Calu3 (cell line): ENCODE results near the gene PNKP. TPM values are rescaled to one million over a fixed set of nuclear protein-coding genes. Genes with fewer than 3 reads are reported as not detected.

Experiments used
- BruUV-seq: library from RNA; stranded (reverse); fragments of 400-500 nt; replicated peaks from 2 replicates; lab custom pipeline; 2021; lab: Mats Ljungman, UMichigan
- CTCF ChIA-PET: fragments of 300-600 bp; sonication (Branson Sonifier 250); formaldehyde crosslinking; loops from one replicate; lab custom pipeline; 2022; ENCODE audit warnings: antibody characterized with exemption; lab: Charles Lee
- DNase-seq: peaks from one replicate; pipeline ENCODE4 v3.0.0; 2022
- H3K27ac Mint-ChIP-seq: one replicate; pipeline ENCODE4 v1.8.0; 2022; ENCODE audit warnings: mixed read lengths; ENCODE audit not compliant: unreplicated experiment
- H3K27me3 Mint-ChIP-seq: one replicate; pipeline ENCODE4 v1.8.0; 2022; ENCODE audit warnings: mixed read lengths; ENCODE audit not compliant: unreplicated experiment
- H3K36me3 Mint-ChIP-seq: one replicate; pipeline ENCODE4 v1.8.0; 2022; ENCODE audit warnings: mild to moderate bottlenecking, moderate library complexity, mixed read lengths; ENCODE audit not compliant: insufficient read depth, unreplicated experiment
- H3K4me1 Mint-ChIP-seq: one replicate; pipeline ENCODE4 v1.8.0; 2022; ENCODE audit warnings: mild to moderate bottlenecking, low read depth, mixed read lengths; ENCODE audit not compliant: unreplicated experiment
- H3K4me3 Mint-ChIP-seq: one replicate; pipeline ENCODE4 v1.8.0; 2022; ENCODE audit warnings: mild to moderate bottlenecking, low read depth, moderate library complexity, mixed read lengths; ENCODE audit not compliant: unreplicated experiment
- H3K9me3 Mint-ChIP-seq: one replicate; pipeline ENCODE4 v1.8.0; 2022; ENCODE audit warnings: low read depth, mixed read lengths; ENCODE audit not compliant: unreplicated experiment
- intact Hi-C: fragments of 100-400 bp; cut with micrococcal nuclease; formaldehyde crosslinking; loops from one replicate; pipeline ENCODE4 v1.10.0; 2022; ENCODE audit not compliant: unreplicated experiment
- microRNA-seq: library from miRNA; unstranded; fragments of <30 nt; microRNA quantifications from one replicate; pipeline ENCODE4 v1.2.0, GENCODE V29; 2022
- total RNA-seq: library from RNA; stranded (reverse); gene quantifications from 2 replicates; pipeline ENCODE4 v1.2.3, GENCODE V29; 2022
- TF ChIP-seq, protein P1 (sequence below): fragments of 200-600 bp; IDR thresholded peaks from one replicate; pipeline ENCODE4 v1.8.0; 2022; ENCODE audit warnings: antibody characterized with exemption; ENCODE audit not compliant: unreplicated experiment

PNKP gene
- total RNA-seq, 1 experiment from 2014 or later = 189 TPM

DNA sequence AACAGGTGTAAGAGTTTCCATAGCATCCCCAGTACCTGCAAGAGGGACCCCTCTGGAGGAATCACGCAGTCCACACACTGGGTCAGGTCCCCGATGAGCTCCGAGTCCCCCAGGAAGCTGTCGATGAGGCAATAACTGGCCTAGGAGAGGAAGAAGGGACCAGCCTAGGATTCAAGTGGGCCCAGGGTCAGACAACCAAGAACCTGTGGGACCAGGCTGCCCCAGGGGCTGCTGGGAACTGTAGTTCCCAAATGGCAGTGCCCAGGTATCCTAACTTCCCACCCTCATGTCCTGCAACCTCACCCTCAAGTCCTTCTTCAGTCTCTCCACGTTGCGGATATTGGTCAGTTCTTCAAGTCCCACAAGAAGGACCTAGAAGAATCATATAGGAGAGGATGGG is 56.0 kb downstream of the PNKP start:
- intact Hi-C loops = no loop called here
- no peaks in the 10 kb centered on the region for H3K27me3 Mint-ChIP-seq
- peaks cover 25% of the 10 kb centered on the region for H3K36me3 Mint-ChIP-seq
- H3K9me3 Mint-ChIP-seq = no peaks in the 10 kb centered on the region
- H3K27ac Mint-ChIP-seq = no peak overlapping the region
- CTCF ChIA-PET = no interaction called here
- H3K4me3 Mint-ChIP-seq = no peak overlapping the region
- no peak for DNase-seq
- TF ChIP-seq, protein P1, sequence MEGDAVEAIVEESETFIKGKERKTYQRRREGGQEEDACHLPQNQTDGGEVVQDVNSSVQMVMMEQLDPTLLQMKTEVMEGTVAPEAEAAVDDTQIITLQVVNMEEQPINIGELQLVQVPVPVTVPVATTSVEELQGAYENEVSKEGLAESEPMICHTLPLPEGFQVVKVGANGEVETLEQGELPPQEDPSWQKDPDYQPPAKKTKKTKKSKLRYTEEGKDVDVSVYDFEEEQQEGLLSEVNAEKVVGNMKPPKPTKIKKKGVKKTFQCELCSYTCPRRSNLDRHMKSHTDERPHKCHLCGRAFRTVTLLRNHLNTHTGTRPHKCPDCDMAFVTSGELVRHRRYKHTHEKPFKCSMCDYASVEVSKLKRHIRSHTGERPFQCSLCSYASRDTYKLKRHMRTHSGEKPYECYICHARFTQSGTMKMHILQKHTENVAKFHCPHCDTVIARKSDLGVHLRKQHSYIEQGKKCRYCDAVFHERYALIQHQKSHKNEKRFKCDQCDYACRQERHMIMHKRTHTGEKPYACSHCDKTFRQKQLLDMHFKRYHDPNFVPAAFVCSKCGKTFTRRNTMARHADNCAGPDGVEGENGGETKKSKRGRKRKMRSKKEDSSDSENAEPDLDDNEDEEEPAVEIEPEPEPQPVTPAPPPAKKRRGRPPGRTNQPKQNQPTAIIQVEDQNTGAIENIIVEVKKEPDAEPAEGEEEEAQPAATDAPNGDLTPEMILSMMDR = no peak
- peaks cover 9% of the 10 kb centered on the region for H3K4me1 Mint-ChIP-seq
- no TSS peak for BruUV-seq

Small RNAs within 50 kb of the gene (microRNA-seq; reads per million reads assigned to microRNA genes)
- gene MIR4749 (6.0 reads per million, percentile 20 among the genes with 10 or more reads in this experiment), gene MIR4750 (not detected), gene MIR6800 (2.5 reads per million)

Other genes with a start within 250 kb of the PNKP start
- 70.4 and 82.2 TPM in 2 replicates for gene RRAS, start 227.4 kb downstream of the PNKP start, total RNA-seq
- gene SCAF1, start 225.4 kb downstream of the PNKP start, total RNA-seq = 129 and 137 TPM in 2 replicates
- 189 and 191 TPM in 2 replicates for gene IRF3, start 201.7 kb downstream of the PNKP start, total RNA-seq
- gene BCL2L12, start 201.6 kb downstream of the PNKP start, total RNA-seq = 66.5 and 70.8 TPM in 2 replicates
- 350 and 369 TPM in 2 replicates for gene PRMT1, start 190.3 kb downstream of the PNKP start, total RNA-seq
- 17.0 and 18.5 TPM in 2 replicates for gene ADM5, start 178.0 kb downstream of the PNKP start, total RNA-seq
- 0.57 and 1.4 TPM in 2 replicates for gene CPT1C, start 176.5 kb downstream of the PNKP start, total RNA-seq
- not detected in 2 replicates for gene TSKS, start 104.3 kb downstream of the PNKP start, total RNA-seq
- 80.1 and 89.0 TPM in 2 replicates for gene AP2A1, start 100.6 kb downstream of the PNKP start, total RNA-seq
- 12.2 and 17.0 TPM in 2 replicates for gene FUZ, start 54.3 kb downstream of the PNKP start, total RNA-seq
- gene MED25, start 49.3 kb downstream of the PNKP start, total RNA-seq = 89.7 and 95.8 TPM in 2 replicates
- 231 and 256 TPM in 2 replicates for gene PTOV1, start 16.4 kb downstream of the PNKP start, total RNA-seq
- gene AKT1S1, start 9.8 kb upstream of the PNKP start, total RNA-seq = 58.9 and 65.2 TPM in 2 replicates
- gene TBC1D17, start 10.1 kb upstream of the PNKP start, total RNA-seq = 54.7 and 56.9 TPM in 2 replicates
- gene IL4I1, start 29.3 kb upstream of the PNKP start, total RNA-seq = 8.2 and 10.7 TPM in 2 replicates
- 30.7 and 40.6 TPM in 2 replicates for gene ATF5, start 61.6 kb upstream of the PNKP start, total RNA-seq
- 116 and 124 TPM in 2 replicates for gene NUP62, start 61.9 kb upstream of the PNKP start, total RNA-seq
- not detected in 2 replicates for gene SIGLEC11, start 93.6 kb upstream of the PNKP start, total RNA-seq
- gene VRK3, start 157.8 kb upstream of the PNKP start, total RNA-seq = 68.4 and 74.5 TPM in 2 replicates
- gene ZNF473, start 158.4 kb upstream of the PNKP start, total RNA-seq = 27.2 and 28.8 TPM in 2 replicates